Mesenchymal stem cell (in vitro differentiated cells and primary cell): ENCODE data around the gene FBXL19.

Experiments used
- DNase-seq: peaks from one replicate; pipeline ENCODE4 v3.0.0-alpha.2; 2013
- H2AFZ ChIP-seq: one replicate; pipeline ENCODE4 v1.6.1; 2013; ENCODE audit warnings: low read depth, mild to moderate bottlenecking, control low read depth, inconsistent platforms, low read length, moderate library complexity
- H2AK5ac ChIP-seq: 2 replicates; pipeline ENCODE4 v1.6.1; 2013; ENCODE audit warnings: low read length, moderate library complexity, mild to moderate bottlenecking, inconsistent platforms; ENCODE audit not compliant: severe bottlenecking
- H2BK120ac ChIP-seq: one replicate; pipeline ENCODE4 v1.6.1; 2013; ENCODE audit warnings: low read depth, mild to moderate bottlenecking, inconsistent platforms, low read length, moderate library complexity
- H2BK12ac ChIP-seq, 2 experiments: one replicate each; pipeline ENCODE4 v1.6.1; 2013; ENCODE audit warnings: inconsistent platforms in 2 of 2, low read length in 2 of 2, mild to moderate bottlenecking in 2 of 2, moderate library complexity in 2 of 2, control low read depth in 1 of 2
- H2BK15ac ChIP-seq: one replicate; pipeline ENCODE4 v1.6.1; 2013; ENCODE audit warnings: mild to moderate bottlenecking, low read depth, inconsistent platforms; ENCODE audit not compliant: poor library complexity, severe bottlenecking
- H2BK5ac ChIP-seq: 2 replicates; pipeline ENCODE4 v1.6.1; 2013; ENCODE audit warnings: low read depth, mild to moderate bottlenecking, low read length, control low read depth, inconsistent platforms; ENCODE audit not compliant: poor library complexity, severe bottlenecking
- H3K14ac ChIP-seq, 2 experiments: one replicate each; pipeline ENCODE4 v1.6.1; 2013; ENCODE audit warnings: inconsistent platforms in 2 of 2, low read length in 2 of 2, control low read depth in 1 of 2, mild to moderate bottlenecking in 1 of 2, moderate library complexity in 1 of 2
- H3K18ac ChIP-seq, 2 experiments: one replicate each; pipeline ENCODE4 v1.6.1; 2013; ENCODE audit warnings: inconsistent platforms in 2 of 2, low read length in 2 of 2, control low read depth in 1 of 2, low read depth in 1 of 2, mild to moderate bottlenecking in 1 of 2
- H3K23ac ChIP-seq, 2 experiments: one replicate each; pipeline ENCODE4 v1.6.1; 2013; ENCODE audit warnings: inconsistent platforms in 2 of 2, low read length in 2 of 2, mild to moderate bottlenecking in 2 of 2, moderate library complexity in 2 of 2, control low read depth in 1 of 2
- H3K27ac ChIP-seq: 2 replicates; pipeline ENCODE4 v1.5.1; 2013; ENCODE audit warnings: mild to moderate bottlenecking, moderate library complexity, low read length, control low read depth, inconsistent platforms; ENCODE audit not compliant: poor library complexity, severe bottlenecking
- H3K27me3 ChIP-seq, 2 experiments: 2 replicates each; pipeline versions ENCODE4 v1.6.1 to v1.7.0; 2013; ENCODE audit warnings: low read length in 2 of 2, mild to moderate bottlenecking in 2 of 2, moderate library complexity in 2 of 2, control low read depth in 1 of 2, inconsistent platforms in 1 of 2; ENCODE audit not compliant: control insufficient read depth in 1 of 2, insufficient read depth in 1 of 2
- H3K36me3 ChIP-seq, 2 experiments: 2 replicates each; pipeline versions ENCODE4 v1.6.1 to v1.7.0; 2013; ENCODE audit warnings: low read length in 2 of 2, control low read depth in 1 of 2, inconsistent platforms in 1 of 2, low read depth in 1 of 2, mild to moderate bottlenecking in 1 of 2; ENCODE audit not compliant: insufficient read depth in 2 of 2, control insufficient read depth in 1 of 2
- H3K4ac ChIP-seq, 2 experiments: one replicate each; pipeline ENCODE4 v1.6.1; 2013; ENCODE audit warnings: inconsistent platforms in 2 of 2, low read length in 2 of 2, mild to moderate bottlenecking in 2 of 2, moderate library complexity in 2 of 2, control low read depth in 1 of 2, low read depth in 1 of 2
- H3K4me1 ChIP-seq: 2 replicates; pipeline ENCODE4 v1.6.1; 2013; ENCODE audit warnings: low read depth, low read length, control low read depth; ENCODE audit not compliant: control insufficient read depth, insufficient read depth
- H3K4me2 ChIP-seq: 2 replicates; pipeline ENCODE4 v1.6.1; 2013; ENCODE audit warnings: low read length, mild to moderate bottlenecking, inconsistent platforms; ENCODE audit not compliant: poor library complexity, severe bottlenecking
- H3K4me3 ChIP-seq, 2 experiments: 2 replicates each; pipeline versions ENCODE4 v1.5.1 to v1.7.0; 2013; ENCODE audit warnings: low read length in 2 of 2, mild to moderate bottlenecking in 2 of 2, control low read depth in 1 of 2, low read depth in 1 of 2; ENCODE audit not compliant: insufficient read depth in 1 of 2
- H3K79me1 ChIP-seq: replicated peaks from 2 replicates; pipeline ENCODE4 v1.6.1; 2013; ENCODE audit warnings: mild to moderate bottlenecking, control low read depth, low read length, inconsistent platforms; ENCODE audit not compliant: poor library complexity, severe bottlenecking
- H3K9ac ChIP-seq: 2 replicates; pipeline ENCODE4 v1.7.0; 2013; ENCODE audit warnings: mild to moderate bottlenecking, low read length, moderate library complexity
- H3K9me3 ChIP-seq: 2 replicates; pipeline ENCODE4 v1.7.0; 2013; ENCODE audit warnings: mild to moderate bottlenecking, low read length; ENCODE audit not compliant: control insufficient read depth
- H4K8ac ChIP-seq: one replicate; pipeline ENCODE4 v1.6.1; 2013; ENCODE audit warnings: inconsistent platforms, mild to moderate bottlenecking, low read length, moderate library complexity
- H4K91ac ChIP-seq: one replicate; pipeline ENCODE4 v1.6.1; 2013; ENCODE audit warnings: mild to moderate bottlenecking, low read length, inconsistent platforms
- WGBS: methylation state at CpG from one replicate; pipeline ENCODE4 v1.1.7; 2013; ENCODE audit warnings: mixed read lengths; 5-methylcytosine and 5-hydroxymethylcytosine counted together

The FBXL19 gene

GRCh38 chr16:30974348-30974747 lies 51.0 kb downstream of the FBXL19 start:
- peaks cover 8% of the 10 kb centered on the region for H3K4me1 ChIP-seq
- no peak overlapping the region for H4K8ac ChIP-seq
- no peaks in the 10 kb centered on the region for H3K9me3 ChIP-seq
- no peaks in the 10 kb centered on the region for H3K27me3 ChIP-seq
- H4K91ac ChIP-seq, result no peak overlapping the region
- H2AK5ac ChIP-seq, result no peak overlapping the region
- no peak for DNase-seq
- peaks cover 86 to 92% of the 10 kb centered on the region in 2 experiments for H3K36me3 ChIP-seq
- H2BK5ac ChIP-seq, result no peak overlapping the region
- no peak overlapping the region for H3K14ac ChIP-seq
- H2AFZ ChIP-seq, result no peak overlapping the region
- H3K9ac ChIP-seq, result no peak overlapping the region
- H3K4me3 ChIP-seq, result no peak overlapping the region
- H3K23ac ChIP-seq, result no peak overlapping the region
- no peak overlapping the region for H2BK15ac ChIP-seq
- H2BK12ac ChIP-seq, result no peak overlapping the region
- no peak overlapping the region for H3K4ac ChIP-seq
- WGBS, result 93% methylated on average over 6 of the region's 6 CpGs
- H3K4me2 ChIP-seq, result no peak overlapping the region
- H3K79me1 ChIP-seq, result peaks cover 44% of the 10 kb centered on the region
- no peak overlapping the region for H2BK120ac ChIP-seq
- no peak overlapping the region for H3K18ac ChIP-seq
- H3K27ac ChIP-seq, result no peak overlapping the region

GRCh38 chr16:30976486-30976885 lies 53.1 kb downstream of the FBXL19 start:
- DNase-seq, result no peak
- H4K8ac ChIP-seq, result no peak overlapping the region
- no peaks in the 10 kb centered on the region for H3K27me3 ChIP-seq
- no peak overlapping the region for H3K4ac ChIP-seq
- no peak overlapping the region for H3K23ac ChIP-seq
- no peaks in the 10 kb centered on the region for H3K9me3 ChIP-seq
- H2BK12ac ChIP-seq, result no peak overlapping the region
- H3K9ac ChIP-seq, result no peak overlapping the region
- 98% methylated on average over 4 of the region's 4 CpGs for WGBS
- H2AK5ac ChIP-seq, result no peak overlapping the region
- H2BK120ac ChIP-seq, result no peak overlapping the region
- H4K91ac ChIP-seq, result no peak overlapping the region
- peaks cover 86 to 95% of the 10 kb centered on the region in 2 experiments for H3K36me3 ChIP-seq
- H2AFZ ChIP-seq, result no peak overlapping the region
- H3K4me2 ChIP-seq, result no peak overlapping the region
- no peak overlapping the region for H3K14ac ChIP-seq
- H3K18ac ChIP-seq, result no peak overlapping the region
- H3K4me1 ChIP-seq, result peaks cover 8% of the 10 kb centered on the region
- H2BK15ac ChIP-seq, result no peak overlapping the region
- H3K79me1 ChIP-seq, result peaks cover 40% of the 10 kb centered on the region
- no peak overlapping the region for H3K4me3 ChIP-seq
- H2BK5ac ChIP-seq, result no peak overlapping the region
- H3K27ac ChIP-seq, result no peak overlapping the region

- peaks cover 81 to 97% of the 10 kb centered on the region in 2 experiments for H3K36me3 ChIP-seq
- H3K23ac ChIP-seq, result no peak overlapping the region
- H3K27me3 ChIP-seq, result no peaks in the 10 kb centered on the region
- no peak overlapping the region for H3K4me3 ChIP-seq
- H4K91ac ChIP-seq, result no peak overlapping the region
- WGBS, result 84% methylated on average over 17 of the region's 17 CpGs
- H2AK5ac ChIP-seq, result no peak overlapping the region
- peaks cover 40% of the 10 kb centered on the region for H3K79me1 ChIP-seq
- no peak overlapping the region for H3K27ac ChIP-seq
- H2BK15ac ChIP-seq, result no peak overlapping the region
- no peak overlapping the region for H2BK12ac ChIP-seq
- no peak overlapping the region for H3K4me2 ChIP-seq
- no peak overlapping the region for H3K9ac ChIP-seq
- no peak for DNase-seq
- H4K8ac ChIP-seq, result no peak overlapping the region
- H3K4ac ChIP-seq, result no peak overlapping the region
- H2AFZ ChIP-seq, result no peak overlapping the region
- H3K14ac ChIP-seq, result no peak overlapping the region
- H2BK120ac ChIP-seq, result no peak overlapping the region
- no peak overlapping the region for H2BK5ac ChIP-seq
- H3K18ac ChIP-seq, result no peak overlapping the region
- H3K9me3 ChIP-seq, result no peaks in the 10 kb centered on the region
- peaks cover 8% of the 10 kb centered on the region for H3K4me1 ChIP-seq
Measured at GRCh38 chr16:30977502-30977901, 54.1 kb downstream of the FBXL19 start.

GRCh38 chr16:30979170-30980022 lies 56.0 kb downstream of the FBXL19 start:
- DNase-seq, result no peak
- H3K36me3 ChIP-seq, result peaks cover 75 to 98% of the 10 kb centered on the region in 2 experiments
- H2AK5ac ChIP-seq, result no peak overlapping the region
- H3K4me1 ChIP-seq, result peaks cover 8% of the 10 kb centered on the region
- H2AFZ ChIP-seq, result no peak overlapping the region
- H2BK120ac ChIP-seq, result no peak overlapping the region
- 95% methylated on average over 59 of the region's 62 CpGs for WGBS
- H4K91ac ChIP-seq, result no peak overlapping the region
- H3K9ac ChIP-seq, result no peak overlapping the region
- H3K14ac ChIP-seq, result no peak overlapping the region
- no peak overlapping the region for H3K4ac ChIP-seq
- no peaks in the 10 kb centered on the region for H3K9me3 ChIP-seq
- H2BK5ac ChIP-seq, result no peak overlapping the region
- H3K18ac ChIP-seq, result no peak overlapping the region
- H3K4me3 ChIP-seq, result no peak overlapping the region
- no peak overlapping the region for H3K23ac ChIP-seq
- H4K8ac ChIP-seq, result no peak overlapping the region
- no peak overlapping the region for H3K4me2 ChIP-seq
- no peaks in the 10 kb centered on the region for H3K27me3 ChIP-seq
- no peak overlapping the region for H2BK12ac ChIP-seq
- H3K79me1 ChIP-seq, result peaks cover 31% of the 10 kb centered on the region
- no peak overlapping the region for H3K27ac ChIP-seq
- H2BK15ac ChIP-seq, result no peak overlapping the region
